EL (cell line): ENCODE data around the gene NUDT22.

ENCODE experiments used
- DNase-seq: peaks from one replicate; pipeline ENCODE4 v3.0.0-alpha.2; 2016

Gene NUDT22

DNA sequence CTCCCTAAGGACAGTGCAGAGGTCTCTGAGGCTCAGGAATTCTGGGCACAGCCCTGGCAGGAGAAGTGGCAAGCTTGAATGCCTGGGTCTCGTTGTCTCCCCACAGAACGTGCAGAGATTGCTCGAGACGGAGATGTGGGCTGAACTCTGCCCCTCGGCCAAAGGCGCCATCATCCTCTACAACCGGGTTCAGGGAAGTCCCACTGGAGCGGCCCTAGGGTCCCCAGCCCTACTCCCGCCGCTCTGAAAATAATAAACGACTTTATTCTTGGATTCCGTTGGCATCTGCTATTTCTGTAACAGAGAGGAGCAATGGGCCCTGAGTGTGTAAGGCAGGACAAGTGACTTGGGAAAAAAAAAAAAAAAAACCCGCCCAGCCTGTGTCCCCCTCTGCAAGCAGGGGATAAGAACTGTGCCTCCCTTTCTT is 3.7 kb downstream of the NUDT22 start:
- DNase-seq = no peak

DNA sequence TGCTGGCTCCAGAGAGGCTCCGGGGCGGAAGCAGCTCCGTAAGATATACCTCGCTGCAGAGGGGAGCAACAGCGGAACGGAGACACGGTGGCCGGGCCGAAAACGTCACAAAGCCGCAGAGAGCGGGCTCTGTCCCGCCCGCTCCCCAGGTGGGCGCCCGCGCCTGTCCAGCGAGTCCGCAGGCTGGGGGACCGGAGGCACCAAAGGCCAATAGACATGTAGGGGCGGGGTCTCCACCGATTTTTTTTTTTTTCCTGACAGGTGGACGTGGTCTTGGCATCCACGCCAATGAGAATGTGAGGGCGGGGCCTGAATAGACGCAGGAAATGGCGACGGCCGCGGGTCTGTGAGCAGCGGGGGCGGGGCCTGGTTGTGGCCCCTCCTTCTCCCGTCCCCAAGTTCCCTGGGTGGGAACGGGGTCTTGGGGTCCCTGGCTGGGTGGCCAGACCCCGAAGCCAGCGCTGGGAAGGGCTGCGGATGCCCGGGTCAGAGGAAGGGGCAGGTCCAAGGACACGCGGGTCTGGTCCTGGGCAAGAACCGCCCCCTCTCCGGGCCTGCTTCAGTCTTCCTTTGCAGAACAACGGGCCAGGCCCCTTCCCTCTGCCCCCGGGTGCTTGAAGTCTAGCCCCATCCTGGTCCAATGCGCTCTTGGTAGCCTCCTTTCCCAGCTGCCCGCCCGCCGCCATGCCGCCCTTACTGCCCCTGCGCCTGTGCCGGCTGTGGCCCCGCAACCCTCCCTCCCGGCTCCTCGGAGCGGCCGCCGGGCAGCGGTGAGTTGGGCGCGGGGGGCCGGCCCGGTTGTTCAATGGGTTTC is 4.3 kb downstream of the NUDT22 start, which contains the start of gene DNAJC4:
TSS of gene DNAJC4 (plus strand) at position 378 of the 814 bp plus-strand sequence. CDS start at position 685, 307 bp downstream.
- DNase-seq = peak; percentile 90

DNA sequence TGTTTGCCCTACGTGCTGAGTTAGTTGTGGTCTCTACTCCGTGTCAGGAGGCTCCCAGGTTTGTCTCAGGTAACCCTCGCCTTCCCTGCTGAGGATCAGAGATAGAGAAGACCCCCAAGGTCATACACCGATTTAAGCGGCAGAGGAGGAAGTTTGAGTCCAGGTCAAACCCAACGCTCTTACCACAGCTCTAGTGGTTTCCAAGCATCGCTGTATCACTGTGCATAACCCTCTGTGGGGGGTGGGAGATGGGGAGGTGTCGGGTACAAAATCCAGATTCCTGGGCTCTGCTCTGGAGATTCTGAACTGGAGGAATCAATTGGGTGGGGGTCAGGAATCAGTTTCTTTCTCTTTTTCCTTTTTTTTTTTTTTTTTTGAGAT is 4.9 kb downstream of the NUDT22 start:
- DNase-seq = no peak

DNA sequence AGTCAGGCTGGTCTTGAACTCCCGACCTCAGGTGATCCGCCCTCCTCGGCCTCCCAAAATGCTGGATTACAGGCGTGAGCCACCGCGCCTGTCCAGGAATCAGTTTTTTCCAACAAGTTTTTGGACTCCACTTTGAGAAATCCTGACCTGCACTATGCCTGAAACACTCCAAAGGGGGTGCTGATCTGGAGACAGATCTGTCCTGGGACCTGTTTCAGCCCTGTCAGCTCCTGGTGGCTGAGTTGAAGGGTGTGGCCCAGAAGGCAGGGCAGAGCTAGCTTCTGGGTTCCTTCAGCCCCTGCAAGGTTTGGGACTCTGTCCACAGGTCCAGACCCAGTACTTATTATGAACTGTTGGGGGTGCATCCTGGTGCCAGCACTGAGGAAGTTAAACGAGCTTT is 5.5 kb downstream of the NUDT22 start:
- no peak for DNase-seq

DNA sequence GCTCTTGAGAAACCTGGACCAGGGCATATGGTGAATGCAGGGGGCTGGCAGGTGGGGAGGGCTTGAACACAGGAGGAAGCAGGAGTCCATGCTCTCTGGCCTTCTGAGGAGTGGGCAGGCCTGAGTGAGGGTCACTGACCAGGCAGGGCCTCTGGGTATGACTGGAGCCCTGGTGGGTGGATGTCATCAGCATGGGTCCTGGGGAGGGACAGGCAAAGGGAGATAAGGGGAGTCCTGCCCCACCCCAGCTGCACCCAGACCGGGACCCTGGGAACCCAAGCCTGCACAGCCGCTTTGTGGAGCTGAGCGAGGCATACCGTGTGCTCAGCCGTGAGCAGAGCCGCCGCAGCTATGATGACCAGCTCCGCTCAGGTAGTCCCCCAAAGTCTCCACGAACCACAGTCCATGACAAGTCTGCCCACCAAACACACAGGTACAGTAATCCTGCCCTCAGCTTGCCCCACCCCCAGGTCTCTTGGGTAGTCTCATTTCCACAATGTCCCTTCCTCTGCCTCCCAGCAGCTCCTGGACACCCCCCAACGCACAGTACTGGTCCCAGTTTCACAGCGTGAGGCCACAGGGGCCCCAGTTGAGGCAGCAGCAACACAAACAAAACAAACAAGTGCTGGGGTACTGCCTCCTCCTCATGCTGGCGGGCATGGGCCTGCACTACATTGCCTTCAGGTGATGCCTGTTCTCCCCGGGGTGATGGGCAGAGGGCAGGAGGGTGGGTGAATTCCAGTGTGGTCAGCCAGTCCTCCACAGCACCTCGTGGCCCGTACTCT is 6.3 kb downstream of the NUDT22 start:
- DNase-seq = no peak

DNA sequence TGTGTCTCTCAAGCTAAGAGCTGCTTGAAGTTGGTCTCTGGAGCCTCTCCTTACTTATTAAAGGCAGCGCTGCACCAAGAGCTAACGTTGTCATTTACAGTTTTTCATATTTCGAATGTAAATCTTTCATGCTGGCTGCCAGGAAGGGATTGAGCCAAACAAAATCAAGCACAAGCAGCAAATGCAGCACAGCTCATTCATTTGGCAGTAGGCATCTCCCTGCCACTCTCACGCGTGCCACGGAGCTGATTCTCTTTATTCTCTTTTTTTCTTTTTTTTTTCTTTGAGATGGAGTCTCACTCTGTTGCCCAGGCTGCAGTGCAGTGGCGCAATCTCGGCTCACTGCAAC is 6.9 kb downstream of the NUDT22 start:
- DNase-seq = no peak

DNA sequence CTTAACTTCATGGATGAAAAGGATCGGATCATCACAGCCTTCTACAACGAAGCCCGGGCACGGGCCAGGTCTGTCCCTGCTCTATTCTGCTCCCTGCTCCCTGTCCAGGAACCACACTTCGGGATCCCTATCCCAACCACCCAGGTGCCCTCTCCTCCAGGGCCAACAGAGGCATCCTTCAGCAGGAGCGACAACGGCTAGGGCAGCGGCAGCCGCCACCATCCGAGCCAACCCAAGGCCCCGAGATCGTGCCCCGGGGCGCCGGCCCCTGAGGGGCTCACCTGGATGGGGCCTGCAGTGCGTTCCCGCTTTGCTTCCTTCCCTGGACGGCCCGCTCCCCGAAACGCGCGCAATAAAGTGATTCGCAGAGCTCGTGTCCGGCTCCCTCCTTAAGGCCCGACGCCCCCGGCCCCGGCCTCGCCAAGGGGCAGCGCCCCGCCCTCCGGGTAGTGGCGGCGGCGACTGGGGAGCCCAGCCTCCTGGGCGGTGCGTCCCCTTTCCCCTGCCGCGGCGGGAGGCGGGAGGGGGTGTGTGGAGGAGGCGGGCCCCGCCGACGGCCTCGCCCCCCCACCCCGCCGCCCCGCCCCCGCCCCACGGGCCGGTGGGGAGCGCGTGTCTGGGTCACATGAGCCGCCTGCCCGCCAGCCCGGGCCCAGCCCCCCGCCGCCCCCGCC is 8.0 kb downstream of the NUDT22 start, which contains the start of gene VEGFB:
TSS of gene VEGFB (plus strand) at position 672 of the 674 bp plus-strand sequence. CDS start 250 bp downstream, outside the sequence.
- DNase-seq = peak; percentile 70

DNA sequence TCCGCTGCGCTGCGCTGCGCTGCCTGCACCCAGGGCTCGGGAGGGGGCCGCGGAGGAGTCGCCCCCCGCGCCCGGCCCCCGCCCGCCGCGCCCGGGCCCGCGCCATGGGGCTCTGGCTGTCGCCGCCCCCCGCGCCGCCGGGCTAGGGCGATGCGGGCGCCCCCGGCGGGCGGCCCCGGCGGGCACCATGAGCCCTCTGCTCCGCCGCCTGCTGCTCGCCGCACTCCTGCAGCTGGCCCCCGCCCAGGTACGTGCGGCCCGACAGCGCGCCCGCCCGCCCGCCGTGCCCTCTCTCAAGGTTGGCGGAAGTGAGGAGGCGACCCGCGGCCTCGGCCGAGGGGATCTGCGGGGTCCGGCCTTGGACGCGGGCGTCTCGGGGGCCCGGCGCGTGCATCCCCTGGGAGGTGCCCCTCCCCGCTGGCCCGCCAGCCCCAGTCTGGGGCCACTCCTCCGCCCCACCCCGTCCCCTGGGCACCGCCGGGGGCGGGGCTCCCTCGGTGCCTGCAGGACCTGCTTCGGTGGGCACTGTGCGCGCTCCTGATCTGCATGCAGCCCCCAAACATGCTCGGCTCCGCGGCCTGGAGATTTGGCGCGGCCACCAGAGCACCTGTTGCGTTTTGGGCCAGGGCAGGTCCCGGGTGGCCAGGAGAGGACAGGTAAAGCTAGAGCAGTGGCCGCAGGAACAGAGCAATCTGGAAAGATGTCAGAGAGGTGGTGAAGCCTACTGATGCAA is 8.7 kb downstream of the NUDT22 start:
- DNase-seq = peak; percentile 37

DNA sequence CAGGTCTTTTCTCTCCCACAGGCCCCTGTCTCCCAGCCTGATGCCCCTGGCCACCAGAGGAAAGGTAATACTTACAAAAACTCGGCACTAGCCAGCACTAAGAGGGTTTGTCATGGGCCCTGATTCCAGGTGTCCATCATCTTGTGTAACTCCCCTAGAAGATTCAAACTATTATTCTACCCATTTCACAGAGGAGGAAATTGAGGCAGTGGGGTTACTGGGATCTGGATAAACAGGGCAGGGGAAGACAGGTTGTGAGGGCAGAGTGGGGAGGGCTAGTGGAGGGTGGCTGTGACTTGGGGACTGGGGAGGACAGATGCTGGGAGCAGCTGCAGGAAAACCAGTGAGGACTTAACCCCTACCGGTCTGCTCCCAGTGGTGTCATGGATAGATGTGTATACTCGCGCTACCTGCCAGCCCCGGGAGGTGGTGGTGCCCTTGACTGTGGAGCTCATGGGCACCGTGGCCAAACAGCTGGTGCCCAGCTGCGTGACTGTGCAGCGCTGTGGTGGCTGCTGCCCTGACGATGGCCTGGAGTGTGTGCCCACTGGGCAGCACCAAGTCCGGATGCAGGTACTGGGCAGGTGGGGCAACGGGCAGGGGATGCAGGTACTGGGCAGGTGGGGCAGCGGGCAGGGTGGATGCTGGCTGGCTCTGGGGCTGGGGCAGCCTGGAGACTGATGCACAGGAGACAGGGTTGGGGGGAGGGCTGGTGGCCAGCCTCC is 9.5 kb downstream of the NUDT22 start:
- DNase-seq = no peak

DNA sequence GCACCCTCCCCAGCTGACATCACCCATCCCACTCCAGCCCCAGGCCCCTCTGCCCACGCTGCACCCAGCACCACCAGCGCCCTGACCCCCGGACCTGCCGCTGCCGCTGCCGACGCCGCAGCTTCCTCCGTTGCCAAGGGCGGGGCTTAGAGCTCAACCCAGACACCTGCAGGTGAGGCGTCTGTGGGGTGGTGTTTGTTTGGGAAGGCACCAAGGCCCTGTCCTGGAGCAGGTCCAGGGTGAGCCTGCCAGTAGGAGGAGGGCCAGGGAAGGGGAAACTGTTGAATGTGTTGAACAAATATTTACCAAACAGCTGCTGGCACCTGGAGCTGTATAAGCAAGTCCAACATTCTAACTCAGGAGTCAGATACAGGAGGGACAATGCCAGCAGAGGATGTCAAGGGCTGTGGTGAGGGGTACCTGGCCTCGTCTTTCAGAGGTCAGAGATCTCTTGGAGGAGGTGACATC is 11.4 kb downstream of the NUDT22 start:
- no peak for DNase-seq

DNA sequence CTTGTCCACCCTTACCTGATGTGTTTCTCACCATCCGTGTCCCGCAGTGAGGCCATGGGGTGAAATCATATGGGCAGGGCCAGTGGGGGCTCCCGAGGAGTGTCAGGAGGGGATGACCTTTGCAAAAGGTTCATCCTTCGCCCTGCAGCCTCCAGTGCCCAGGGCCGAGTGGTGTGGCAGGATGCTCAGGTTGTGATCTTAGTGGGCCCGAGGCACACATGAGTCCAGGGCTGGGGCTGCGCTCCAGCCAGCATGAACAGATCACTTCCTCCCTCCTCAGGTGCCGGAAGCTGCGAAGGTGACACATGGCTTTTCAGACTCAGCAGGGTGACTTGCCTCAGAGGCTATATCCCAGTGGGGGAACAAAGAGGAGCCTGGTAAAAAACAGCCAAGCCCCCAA is 12.0 kb downstream of the NUDT22 start:
- DNase-seq = no peak

DNA sequence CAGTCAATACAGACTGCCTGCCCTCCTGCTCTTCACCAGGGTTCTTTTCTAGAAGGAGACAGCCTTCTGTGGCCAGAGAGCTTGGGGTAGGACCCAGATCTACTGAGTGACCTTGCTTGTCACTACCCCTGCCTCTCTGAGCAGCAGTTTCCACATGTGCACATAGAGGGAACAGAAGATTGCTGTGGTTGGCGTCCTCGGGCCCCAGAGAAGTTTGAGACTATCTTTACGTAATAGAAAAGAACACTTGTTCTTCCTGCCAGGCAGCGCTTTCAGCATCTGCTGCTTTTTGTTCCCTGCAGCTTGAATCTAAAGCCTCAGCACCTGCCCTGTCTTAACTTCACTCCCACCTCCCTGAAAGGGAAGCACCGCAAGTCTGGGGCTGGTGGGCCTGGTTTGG is 12.9 kb downstream of the NUDT22 start:
- DNase-seq = no peak

DNA sequence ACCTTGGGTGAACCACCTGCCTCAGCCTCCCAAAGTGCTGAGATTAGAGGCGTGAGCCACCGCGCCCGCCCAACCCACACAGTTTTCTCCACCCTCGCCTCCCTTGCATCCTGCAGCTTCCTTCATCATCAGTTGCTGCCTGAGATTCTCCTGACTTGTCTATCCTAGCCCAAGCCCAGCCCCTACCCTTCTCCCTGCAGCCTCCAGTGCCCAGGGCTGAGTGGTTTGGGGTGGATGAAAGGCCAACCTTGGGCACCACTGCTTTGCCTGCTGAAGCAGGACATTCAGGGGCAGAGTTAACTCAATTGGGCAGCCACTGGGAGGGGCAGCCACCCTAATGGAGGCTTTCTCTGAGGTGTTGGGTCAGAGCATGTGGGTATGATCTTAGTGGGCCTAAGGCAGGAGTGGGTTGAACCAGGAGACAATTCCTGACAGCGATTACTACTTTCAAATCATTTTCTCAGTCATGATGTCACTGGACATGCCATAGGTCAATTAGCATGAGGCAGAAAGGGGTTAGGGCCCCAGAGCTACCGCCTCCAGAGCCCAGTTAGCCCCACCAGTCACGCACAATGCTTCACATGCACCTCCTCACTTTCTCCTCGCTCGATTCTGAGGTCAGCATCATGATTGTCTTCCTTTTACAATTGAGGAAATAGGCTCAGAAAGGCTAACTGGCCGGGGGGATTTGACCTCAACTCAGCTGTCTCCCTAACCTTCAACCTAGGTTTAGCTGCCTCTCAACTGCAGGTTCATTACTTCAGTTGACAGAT is 13.8 kb downstream of the NUDT22 start:
- DNase-seq = no peak

DNA sequence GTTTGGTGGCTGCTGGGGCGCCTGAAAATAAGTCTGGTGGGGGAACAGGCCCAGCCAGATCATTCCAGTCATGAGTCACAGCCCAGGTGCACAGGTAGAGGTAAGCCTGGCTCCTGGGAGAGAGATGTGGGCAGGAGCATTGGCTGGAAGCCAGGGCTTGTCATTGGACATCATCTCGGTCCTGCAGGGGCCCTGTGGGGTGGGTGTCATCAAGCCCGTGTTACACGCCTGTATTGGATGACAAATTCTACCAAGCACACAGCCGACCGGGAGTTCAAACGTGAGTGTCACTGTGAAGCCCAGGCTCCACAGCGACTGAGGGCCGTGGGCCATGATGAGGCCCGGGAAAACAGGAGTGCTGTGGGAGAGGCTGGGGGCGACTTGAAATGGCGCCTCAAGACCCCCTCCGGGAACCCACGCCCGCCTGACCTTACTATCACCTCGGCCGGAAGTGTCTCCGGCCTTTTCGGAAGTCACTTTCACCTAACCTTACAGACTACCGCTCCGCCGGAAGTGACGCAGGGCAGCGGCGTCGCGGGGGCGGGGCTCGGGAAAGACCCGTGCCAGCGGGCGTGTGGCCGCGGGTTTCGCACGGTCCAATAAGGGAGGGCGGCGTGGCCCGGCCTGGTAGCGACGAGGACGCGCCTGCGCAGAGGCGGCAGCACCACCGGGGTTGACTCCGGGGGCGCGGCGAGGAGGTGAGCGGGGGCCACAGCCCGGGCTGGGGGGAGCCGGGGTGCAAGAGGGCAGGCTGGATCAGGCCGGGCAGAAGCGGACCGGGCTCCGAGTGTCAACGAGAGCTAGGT is 14.6 kb downstream of the NUDT22 start, which contains the start of gene FKBP2:
TSS of gene FKBP2 (plus strand) at position 661 of the 806 bp plus-strand sequence. CDS start 1,293 bp downstream, outside the sequence.
- peak; percentile 97 for DNase-seq

DNA sequence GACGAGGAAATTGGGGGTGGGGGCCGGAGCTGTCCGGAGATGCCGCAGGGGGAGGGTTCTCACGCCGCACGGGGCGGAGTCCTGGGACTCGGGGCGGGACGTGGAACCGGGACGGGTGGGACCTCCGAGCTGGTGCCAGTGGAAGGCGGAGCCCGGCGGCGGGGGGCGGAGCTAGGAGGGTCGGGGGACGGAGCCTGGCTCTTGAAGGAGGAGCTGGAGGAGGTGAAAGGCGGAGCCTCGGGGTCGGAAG is 15.1 kb downstream of the NUDT22 start:
- peak; percentile 99 for DNase-seq

DNA sequence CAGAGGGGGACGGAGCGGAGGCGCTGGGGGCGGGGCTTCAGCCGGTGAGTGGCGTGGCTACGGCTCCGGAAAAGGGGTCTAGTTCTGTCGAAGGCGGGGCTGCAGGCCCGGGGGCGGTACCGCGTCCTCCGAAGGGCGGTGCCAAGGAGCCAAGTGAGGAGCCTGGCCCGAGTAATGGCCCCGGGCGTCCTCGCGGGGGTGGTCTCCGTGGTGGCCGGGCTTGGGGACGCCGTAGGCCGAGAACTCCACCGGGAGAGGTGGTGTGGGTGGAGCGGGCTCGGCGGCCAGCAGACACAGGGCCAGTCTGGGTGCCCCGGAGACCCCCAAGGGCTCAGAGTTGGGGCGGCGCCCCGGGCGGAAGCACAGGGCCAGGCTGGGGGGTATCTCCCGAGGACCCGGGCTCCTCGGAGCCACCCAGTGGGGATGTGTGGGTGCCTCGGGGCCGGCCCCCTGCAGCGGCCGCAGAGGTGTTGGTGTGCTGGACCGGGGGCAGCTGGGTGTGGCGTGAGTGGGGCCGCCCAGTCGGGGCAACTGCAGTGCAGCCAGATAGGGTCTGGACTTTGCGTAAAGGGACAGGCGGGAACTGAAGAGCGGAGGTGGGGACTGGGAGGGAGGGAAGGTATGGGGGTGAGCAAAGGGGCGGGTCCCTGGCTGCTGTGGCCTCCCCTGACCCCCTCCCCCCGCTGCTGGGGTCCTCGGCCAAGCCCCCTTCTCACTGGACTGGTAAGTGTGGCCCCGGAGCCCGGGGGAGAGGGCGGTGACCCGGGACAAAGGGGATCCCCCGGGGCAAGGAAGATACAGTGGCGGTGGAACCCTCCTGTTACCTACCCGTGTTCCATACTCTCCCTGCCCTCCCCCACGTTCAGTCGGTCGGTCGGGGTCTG is 15.7 kb downstream of the NUDT22 start:
- peak; percentile 71 for DNase-seq

DNA sequence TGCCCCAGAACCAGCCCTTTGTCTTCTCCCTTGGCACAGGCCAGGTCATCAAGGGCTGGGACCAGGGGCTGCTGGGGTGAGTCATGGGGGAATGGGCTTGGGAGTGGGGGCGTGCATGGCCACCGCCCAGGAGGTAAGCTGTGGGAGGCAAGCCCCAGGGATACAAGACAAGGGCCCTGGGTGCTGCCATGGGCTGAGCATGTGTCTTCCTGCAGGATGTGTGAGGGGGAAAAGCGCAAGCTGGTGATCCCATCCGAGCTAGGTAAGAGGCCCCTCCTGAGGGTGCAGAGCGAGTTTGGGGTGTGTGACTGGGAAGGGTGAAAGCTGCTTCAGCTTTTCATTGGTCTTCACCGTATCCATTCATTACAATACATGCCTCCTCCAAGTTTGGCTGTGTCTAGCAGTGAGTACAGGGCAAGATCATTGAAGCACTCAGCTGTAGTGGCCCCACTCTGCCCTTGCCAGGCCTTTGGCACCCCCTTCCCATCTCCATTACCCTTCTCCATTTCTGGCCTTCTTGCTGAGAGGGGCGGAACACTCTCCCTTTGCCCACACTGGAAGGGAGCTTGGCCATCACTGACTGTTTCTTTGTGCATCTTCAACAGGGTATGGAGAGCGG is 17.3 kb downstream of the NUDT22 start:
- DNase-seq = peak; percentile 21

DNA sequence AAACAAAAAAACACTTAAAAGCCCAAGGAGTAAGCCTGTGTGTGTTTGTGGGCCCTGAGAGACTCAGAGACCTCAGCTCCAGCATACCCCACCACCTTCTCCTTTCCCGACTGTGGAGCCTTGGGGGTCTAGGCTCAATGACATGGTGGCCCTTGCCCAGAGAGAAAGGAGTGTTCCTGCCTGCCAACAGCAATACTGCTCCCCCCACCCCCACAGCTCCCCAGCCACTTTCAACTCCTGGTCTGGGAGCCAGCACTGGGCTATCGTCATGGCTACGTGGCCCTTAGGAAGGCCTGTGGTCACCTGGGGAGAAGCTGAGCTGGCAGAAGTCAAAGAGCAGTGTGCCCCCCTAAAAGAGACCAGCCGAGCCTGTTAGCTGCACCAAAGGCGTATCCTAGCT is 18.0 kb downstream of the NUDT22 start:
- DNase-seq = no peak

DNA sequence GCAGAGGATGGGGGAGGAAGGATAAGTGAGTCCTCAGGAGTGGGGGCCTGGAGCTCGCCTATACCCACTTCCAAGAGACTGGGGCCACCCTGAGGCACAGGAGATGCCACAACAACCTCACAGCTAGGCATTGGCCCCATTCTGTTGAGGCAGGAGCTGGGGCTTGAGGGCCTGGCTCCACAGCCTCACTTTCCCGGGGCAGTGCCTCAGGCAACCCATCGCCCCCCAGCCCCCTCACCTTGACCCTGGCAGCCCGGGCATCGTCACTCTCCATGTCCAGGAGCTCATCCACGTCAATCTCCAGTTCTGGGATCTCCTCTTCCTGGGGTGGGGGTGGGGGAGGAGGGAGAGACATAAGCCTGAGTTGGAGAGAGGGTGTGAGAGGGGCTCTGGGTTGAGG is 18.9 kb downstream of the NUDT22 start:
- no peak for DNase-seq
